CD1c-positive myeloid dendritic cell (primary cell): ENCODE results near the gene ZNF641.

Experiments used
- DNase-seq: peaks from one replicate; pipeline ENCODE4 v3.0.0-alpha.2; 2016; ENCODE audit errors: extremely low spot score

The ZNF641 gene

GRCh38 chr12:48350249-48351021, at the start of gene ZNF641:
ZNF641 (minus strand) TSS chr12:48350919; CDS start chr12:48348090, 2,829 bp downstream.
- DNase-seq, result peak; percentile 85

GRCh38 chr12:48390026-48390425, 39.3 kb upstream of the ZNF641 start:
- DNase-seq, result no peak

GRCh38 chr12:48389409-48389808, 38.7 kb upstream of the ZNF641 start:
- DNase-seq, result no peak

- DNase-seq, result no peak
These were observed 38.2 kb upstream of the ZNF641 start for GRCh38 chr12:48388938-48389337.

GRCh38 chr12:48388460-48388859, 37.7 kb upstream of the ZNF641 start:
- DNase-seq, result no peak

GRCh38 chr12:48380596-48380995, 29.9 kb upstream of the ZNF641 start:
- DNase-seq, result no peak

- no peak for DNase-seq
These were observed 29.1 kb upstream of the ZNF641 start for GRCh38 chr12:48379794-48380193.

- no peak for DNase-seq
These were observed 26.9 kb upstream of the ZNF641 start for GRCh38 chr12:48377646-48378045.

- DNase-seq, result no peak
These were observed 23.4 kb upstream of the ZNF641 start for GRCh38 chr12:48374164-48374563.

GRCh38 chr12:48366131-48366530, 15.4 kb upstream of the ZNF641 start:
- DNase-seq, result no peak

GRCh38 chr12:48361664-48362339, 11.1 kb upstream of the ZNF641 start:
- DNase-seq, result no peak

GRCh38 chr12:48358937-48359513, 8.3 kb upstream of the ZNF641 start:
- DNase-seq, result no peak

- no peak for DNase-seq
These were observed 5.5 kb upstream of the ZNF641 start for GRCh38 chr12:48356041-48356768.

- DNase-seq, result no peak
These were observed 1.5 kb upstream of the ZNF641 start for GRCh38 chr12:48352157-48352760.

GRCh38 chr12:48351022-48351708, 446 bp upstream of the ZNF641 start:
- DNase-seq, result no peak

- DNase-seq, result no peak
These were observed 1.2 kb downstream of the ZNF641 start for GRCh38 chr12:48349471-48349870.

GRCh38 chr12:48342980-48343379, 7.7 kb downstream of the ZNF641 start:
- DNase-seq, result no peak

- DNase-seq, result peak; percentile 37
These were observed 9.8 kb downstream of the ZNF641 start for GRCh38 chr12:48340943-48341342.

- DNase-seq, result no peak
These were observed 11.1 kb downstream of the ZNF641 start for GRCh38 chr12:48339442-48340117.

- no peak for DNase-seq
These were observed 14.2 kb downstream of the ZNF641 start for GRCh38 chr12:48336564-48336963.

- peak; percentile 88 for DNase-seq
These were observed 14.7 kb downstream of the ZNF641 start for GRCh38 chr12:48336061-48336460.
